Endothelial cell of umbilical vein (primary cell): ENCODE data around the gene RFX1. TPM values are rescaled to one million over a fixed set of nuclear protein-coding genes. Genes with fewer than 3 reads are reported as not detected.
A peak's percentile ranks its signal among the peaks of the same experiment; 100 is the strongest.

Experiments
- BruUV-seq: library from RNA; stranded (reverse); fragments of 400-500 nt; replicated peaks from 2 replicates; lab custom pipeline; 2021; lab: Mats Ljungman, UMichigan
- CTCF ChIA-PET: fragments of 300-600, 350-600 bp; sonication (Branson Sonifier 250); formaldehyde crosslinking; loops from one replicate; lab custom pipeline; 2021; ENCODE audit warnings: antibody characterized with exemption, inconsistent platforms; lab: Charles Lee
- POLR2A ChIA-PET: fragments of 300-600, 350-600 bp; sonication (Branson Sonifier 250); formaldehyde crosslinking; loops from one replicate; lab custom pipeline; 2021; ENCODE audit warnings: antibody characterized with exemption, inconsistent platforms; lab: Charles Lee
- DNase-seq: peaks from one replicate; pipeline ENCODE4 v3.0.0-alpha.2; 2011; ENCODE audit warnings: low read depth, low spot score
- FAIRE-seq: peaks from 2 replicates; lab custom pipeline; 2011; peaks lifted over from hg19 to GRCh38; lab: Jason Lieb, UNC
- H2AFZ ChIP-seq: 2 replicates; pipeline ENCODE4 v1.6.0; 2012; ENCODE audit warnings: low read depth, low read length, control low read depth, inconsistent platforms
- H3K27ac ChIP-seq: 2 replicates; pipeline ENCODE4 v1.5.1; 2011; ENCODE audit warnings: low read depth, mild to moderate bottlenecking, control low read depth, low read length, moderate library complexity; ENCODE audit not compliant: insufficient read depth
- H3K27me3 ChIP-seq, 2 experiments: 2 replicates each; pipeline versions ENCODE4 v1.6.0 to v1.6.1; 2011; ENCODE audit warnings: low read length in 2 of 2, mixed read lengths in 1 of 2; ENCODE audit not compliant: control insufficient read depth in 2 of 2, insufficient read depth in 2 of 2
- H3K36me3 ChIP-seq, 2 experiments: 2 replicates in 1 of 2; 3 replicates in 1 of 2; pipeline ENCODE4 v1.5.1; 2011; ENCODE audit warnings: low read length in 2 of 2, mild to moderate bottlenecking in 1 of 2, moderate library complexity in 1 of 2; ENCODE audit not compliant: control insufficient read depth in 2 of 2, insufficient read depth in 2 of 2; ENCODE audit errors: extremely low read depth in 1 of 2
- H3K4me1 ChIP-seq: 3 replicates; pipeline ENCODE4 v1.5.1; 2011; ENCODE audit warnings: mild to moderate bottlenecking, low read length; ENCODE audit not compliant: control insufficient read depth, insufficient read depth; ENCODE audit errors: extremely low read depth
- H3K4me2 ChIP-seq: 2 replicates; pipeline ENCODE4 v1.6.1; 2011; ENCODE audit warnings: low read length, control low read depth, mixed read lengths; ENCODE audit not compliant: insufficient read depth
- H3K4me3 ChIP-seq, 3 experiments: fragments of 200-600 bp in 1 of 3; sonication (generic), shearing (Covaris generic) in 1 of 3; replicated peaks in 1 of 3; 2 replicates each; pipeline ENCODE4 v1.5.1; 2011 to 2016; ENCODE audit warnings: control low read depth in 3 of 3, low read length in 3 of 3, mild to moderate bottlenecking in 2 of 3, inconsistent platforms in 1 of 3, low read depth in 1 of 3, moderate library complexity in 1 of 3; ENCODE audit not compliant: insufficient read depth in 1 of 3
- H3K79me2 ChIP-seq: 2 replicates; pipeline ENCODE4 v1.6.0; 2012; ENCODE audit warnings: low read length, inconsistent platforms; ENCODE audit not compliant: control insufficient read depth, insufficient read depth
- H3K9ac ChIP-seq: replicated peaks from 2 replicates; pipeline ENCODE3; 2011; ENCODE audit warnings: low read length, control low read depth; ENCODE audit not compliant: insufficient read depth; ENCODE audit errors: extremely low read depth
- H3K9me1 ChIP-seq: replicated peaks from 3 replicates; pipeline ENCODE4 v1.6.0; 2011; ENCODE audit warnings: mild to moderate bottlenecking, low read length; ENCODE audit not compliant: control insufficient read depth, insufficient read depth; ENCODE audit errors: extremely low read depth
- H3K9me3 ChIP-seq: replicated peaks from 2 replicates; pipeline ENCODE4 v1.5.1; 2012; ENCODE audit warnings: low read length, inconsistent platforms; ENCODE audit not compliant: control insufficient read depth, insufficient read depth
- H4K20me1 ChIP-seq: replicated peaks from 2 replicates; pipeline ENCODE3; 2011; ENCODE audit warnings: mild to moderate bottlenecking, low read length; ENCODE audit not compliant: control insufficient read depth, insufficient read depth; ENCODE audit errors: extremely low read depth
- CTCF ChIP-seq, 2 donors: IDR thresholded peaks; 1 replicate in 1 of 2; 2 replicates in 1 of 2; pipeline ENCODE4 v1.5.1; 2011; ENCODE audit warnings: low read length in 2 of 2, mild to moderate bottlenecking in 2 of 2, moderate library complexity in 2 of 2, control low read depth in 1 of 2, inconsistent platforms in 1 of 2, low read depth in 1 of 2; ENCODE audit not compliant: insufficient read depth in 1 of 2; ENCODE audit errors: extremely low read depth in 1 of 2
- FOS ChIP-seq: IDR thresholded peaks from 2 replicates; pipeline ENCODE4 v1.6.1; 2011; ENCODE audit warnings: mild to moderate bottlenecking, low read length, moderate library complexity, borderline replicate concordance; ENCODE audit not compliant: insufficient read depth
- GATA2 ChIP-seq: IDR thresholded peaks from 2 replicates; pipeline ENCODE4 v1.7.0; 2011; ENCODE audit warnings: low read depth, mild to moderate bottlenecking, moderate library complexity, mixed read lengths, low read length; ENCODE audit not compliant: insufficient read length, insufficient read depth
- MYC ChIP-seq: IDR thresholded peaks from one replicate; pipeline ENCODE4 v1.6.1; 2011; ENCODE audit warnings: mild to moderate bottlenecking, low read depth, low read length
- POLR2A ChIP-seq: IDR thresholded peaks from 2 replicates; pipeline ENCODE4 v1.6.1; 2012; ENCODE audit warnings: low read depth, mild to moderate bottlenecking, control low read depth, low read length
- POLR2AphosphoS5 ChIP-seq: IDR thresholded peaks from 2 replicates; pipeline ENCODE4 v1.6.1; 2012; ENCODE audit warnings: low read depth, mild to moderate bottlenecking, control low read depth, low read length, moderate library complexity; ENCODE audit not compliant: insufficient read depth
- dilution Hi-C: fragments of 300-500 bp; cut with MboI; formaldehyde crosslinking; loops from one replicate; pipeline ENCODE4 v1.15.0; 2019; ENCODE audit warnings: low sequenced_read_pairs; ENCODE audit not compliant: extremely low pct_ligation_motif_present
- intact Hi-C: fragments of 100-400 bp; cut with micrococcal nuclease; formaldehyde crosslinking; loops from one replicate; pipeline ENCODE4 v1.10.0; 2022
- polyA plus RNA-seq, 4 experiments: library from polyadenylated mRNA; depleted of rRNA in 3 of 4; stranded (reverse) in 3 of 4; unstranded in 1 of 4; fragments of >200 nt; gene quantifications; 2 replicates each; pipeline versions ENCODE4 v1.2.1 to v1.2.3, GENCODE V29; 2011 to 2012; ENCODE audit warnings: missing spikeins in 1 of 4
- total RNA-seq: library from RNA; stranded (reverse); gene quantifications from 2 replicates; pipeline ENCODE4 v1.2.3, GENCODE V29; 2021
- TF ChIP-seq, protein P1 (sequence below): IDR thresholded peaks from 2 replicates; pipeline ENCODE4 v1.6.1; 2011; ENCODE audit not compliant: insufficient read depth, insufficient read length

The RFX1 gene
- total and polyA plus RNA-seq, 2 donors (not counting 3 experiments of a cell fraction or from before 2014, with no cell fraction given) = 2.3 to 14.7 TPM

DNA sequence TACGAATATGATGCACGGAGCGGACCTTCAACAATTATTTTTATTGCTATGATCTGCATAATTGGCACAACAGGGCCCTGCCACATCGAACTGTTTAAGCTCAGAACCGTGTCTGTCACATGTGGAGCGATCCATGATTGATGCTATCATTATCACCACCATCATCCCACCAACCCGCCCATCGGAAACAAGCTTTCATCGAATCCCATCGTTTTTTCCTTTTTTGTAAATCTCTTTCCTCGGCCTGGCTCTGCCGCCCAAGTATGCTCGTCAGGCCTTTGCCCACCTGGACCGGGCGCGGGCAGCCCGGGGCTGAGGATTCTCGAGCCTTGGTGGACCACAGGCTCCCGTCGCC is 54.3 kb downstream of the RFX1 start:
- H3K9ac ChIP-seq = no peak overlapping the region
- peaks cover 20% of the 10 kb centered on the region for H3K79me2 ChIP-seq
- no peaks in the 10 kb centered on the region for H4K20me1 ChIP-seq
- peak overlapping the region; percentile 29 for H2AFZ ChIP-seq
- no peak overlapping the region for H3K4me3 ChIP-seq
- intact Hi-C loops (loop anchor here (1.0 to 2.0 kb wide), 5 partner anchors 35 to 91 kb away; partner anchors contain the start of genes BRME1, CC2D1A and RFX1), dilution Hi-C loops (no loop called here)
- no peaks in the 10 kb centered on the region for H3K9me1 ChIP-seq
- no TSS peak for BruUV-seq
- no peaks in the 10 kb centered on the region for H3K9me3 ChIP-seq
- ChIA-PET POLR2A (interaction anchor here (0.5 to 1.3 kb wide), 2 partner anchors 27 to 52 kb away, joined by 3 to 5 read pairs; no protein-coding TSS in a partner anchor), CTCF (interaction anchor here (0.8 to 3.4 kb wide), 6 partner anchors 9 to 97 kb away, joined by 3 to 13 read pairs (median 6); partner anchors contain the start of gene IL27RA)
- no peak for FAIRE-seq
- no peaks in the 10 kb centered on the region for H3K27me3 ChIP-seq
- H3K4me1 ChIP-seq = peaks cover 10% of the 10 kb centered on the region
- peaks cover 6 to 16% of the 10 kb centered on the region in 2 experiments for H3K36me3 ChIP-seq
- no peak overlapping the region for H3K27ac ChIP-seq
- no peak for TF ChIP-seq POLR2AphosphoS5
- no peak for TF ChIP-seq CTCF (IDR thresholded peaks at IDR 0.05; ENCODE audit: extremely low read depth in 1 of 2, insufficient read depth in 1 of 2, low read depth in 1 of 2, low read length in 2 of 2)
- TF ChIP-seq MYC = no peak
- TF ChIP-seq GATA2 = peak; percentile 23
- no peak for DNase-seq
- H3K4me2 ChIP-seq = peak overlapping the region; percentile 7

DNA sequence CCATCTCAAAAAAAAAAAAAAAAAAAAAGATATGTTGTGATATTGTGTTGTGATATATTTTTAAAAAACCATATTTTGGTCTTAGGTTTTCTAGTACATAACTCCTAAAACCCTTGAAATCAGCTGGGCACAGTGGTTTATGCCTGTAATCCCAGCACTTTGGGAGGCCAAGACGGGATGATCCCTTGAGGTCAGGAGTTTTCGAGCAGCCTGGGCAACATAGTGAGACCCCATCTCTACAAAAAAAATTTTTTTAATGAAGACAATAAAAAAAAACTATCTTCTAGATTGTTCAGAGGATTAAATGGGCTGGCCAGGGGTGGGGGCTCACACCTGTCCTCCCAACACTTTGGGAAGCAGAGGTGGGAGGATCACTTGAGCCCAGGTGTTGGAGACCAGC is 55.1 kb downstream of the RFX1 start:
- ChIA-PET CTCF (interaction anchor here (1.0 kb wide), 1 partner anchor 93 kb away, joined by 3 read pairs; no protein-coding TSS in a partner anchor), POLR2A (interaction anchor here (0.7 kb wide), 1 partner anchor 12 kb away, joined by 5 read pairs; no protein-coding TSS in a partner anchor)
- no TSS peak for BruUV-seq
- no peak overlapping the region for H3K9ac ChIP-seq
- TF ChIP-seq MYC (no peak), POLR2AphosphoS5 (no peak), POLR2A (no peak), FOS (no peak)
- TF ChIP-seq, protein P1, sequence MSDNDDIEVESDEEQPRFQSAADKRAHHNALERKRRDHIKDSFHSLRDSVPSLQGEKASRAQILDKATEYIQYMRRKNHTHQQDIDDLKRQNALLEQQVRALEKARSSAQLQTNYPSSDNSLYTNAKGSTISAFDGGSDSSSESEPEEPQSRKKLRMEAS = no peak
- no peak for FAIRE-seq
- intact Hi-C loops (no loop called here), dilution Hi-C loops (no loop called here)
- no peak overlapping the region for H3K4me3 ChIP-seq
- H3K4me2 ChIP-seq = no peak overlapping the region
- H3K27ac ChIP-seq = no peak overlapping the region
- no peaks in the 10 kb centered on the region for H3K27me3 ChIP-seq
- no peaks in the 10 kb centered on the region for H3K9me1 ChIP-seq
- no peaks in the 10 kb centered on the region for H3K9me3 ChIP-seq
- H3K4me1 ChIP-seq = peaks cover 10% of the 10 kb centered on the region
- peaks cover 2 to 9% of the 10 kb centered on the region in 2 experiments for H3K36me3 ChIP-seq
- H4K20me1 ChIP-seq = no peaks in the 10 kb centered on the region
- DNase-seq = no peak
- peaks cover 20% of the 10 kb centered on the region for H3K79me2 ChIP-seq
- no peak overlapping the region for H2AFZ ChIP-seq
